NCI-H128 (cell line): ENCODE results near the gene SFPQ.
"Not testable (repeated sequence)": the region's sequence is repeated elsewhere in the genome, so short reads cannot be mapped to it uniquely, and the experiment has no call there.

Experiments used
- DNase-seq: peaks from one replicate; lab custom pipeline; 2025; ENCODE audit not compliant: unreplicated experiment; lab: John Stamatoyannopoulos, UW

SFPQ gene

DNA sequence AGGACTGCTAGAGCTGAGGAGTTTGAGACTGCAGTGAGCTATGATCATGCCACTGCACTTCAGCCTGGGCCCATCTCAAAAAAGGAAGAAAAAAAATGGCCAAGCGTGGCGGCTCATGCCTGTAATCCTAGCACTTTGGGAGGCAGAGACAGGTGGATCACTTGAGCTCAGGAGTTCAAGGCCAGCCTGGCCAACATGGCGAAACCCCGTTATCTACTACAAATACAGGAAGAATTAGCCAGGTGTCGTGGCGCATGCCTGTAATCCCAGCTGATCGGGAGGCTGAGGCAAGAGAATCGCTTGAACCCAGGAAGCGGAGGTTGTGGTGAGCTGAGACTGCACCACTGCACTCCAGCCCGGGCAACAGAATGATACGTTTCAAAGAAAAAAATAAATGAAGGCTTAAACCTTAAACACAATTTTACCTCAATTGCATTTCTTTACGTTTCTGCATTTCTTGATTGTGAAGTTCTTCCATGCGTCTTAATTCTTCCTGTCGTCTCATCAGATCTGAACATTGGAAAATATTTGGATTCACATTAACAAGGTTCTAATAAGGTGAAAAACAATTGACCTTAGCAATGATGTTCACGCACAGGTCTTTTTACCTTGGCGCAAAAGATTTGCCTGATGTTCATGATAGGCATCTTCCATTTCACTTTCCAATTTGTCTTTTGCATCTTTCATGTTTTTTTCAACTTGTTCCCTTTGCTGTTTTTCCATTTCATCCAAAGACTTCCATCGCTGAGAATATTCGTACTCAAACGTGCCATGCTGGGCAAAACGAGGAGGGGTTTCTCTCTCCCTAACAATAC is 4.2 kb downstream of the SFPQ start:
- DNase-seq, result no peak

DNA sequence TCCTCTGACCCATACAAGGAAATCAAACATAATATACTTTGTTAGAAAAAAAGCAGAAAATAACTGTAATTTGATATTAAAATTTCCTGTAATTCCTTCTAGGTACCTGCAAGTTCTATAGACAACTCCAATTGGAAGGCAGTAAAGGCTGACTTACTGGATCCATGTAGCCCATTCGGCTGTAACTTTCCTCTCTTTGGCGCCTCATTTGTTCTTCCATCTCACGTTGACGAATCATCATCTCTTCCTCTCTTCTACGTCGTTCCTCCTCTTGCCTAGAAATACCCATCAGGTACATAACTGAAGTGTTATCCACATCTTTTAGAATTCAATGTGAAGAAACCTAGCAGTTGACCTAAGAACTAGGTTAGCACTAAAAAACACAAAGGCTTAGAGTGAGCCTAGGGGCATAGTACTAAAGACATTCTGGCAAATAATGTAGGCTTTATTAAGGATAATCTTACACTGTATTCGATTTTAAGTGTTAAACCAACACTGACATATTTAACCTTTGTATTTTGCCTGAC is 5.1 kb downstream of the SFPQ start:
- no peak for DNase-seq

DNA sequence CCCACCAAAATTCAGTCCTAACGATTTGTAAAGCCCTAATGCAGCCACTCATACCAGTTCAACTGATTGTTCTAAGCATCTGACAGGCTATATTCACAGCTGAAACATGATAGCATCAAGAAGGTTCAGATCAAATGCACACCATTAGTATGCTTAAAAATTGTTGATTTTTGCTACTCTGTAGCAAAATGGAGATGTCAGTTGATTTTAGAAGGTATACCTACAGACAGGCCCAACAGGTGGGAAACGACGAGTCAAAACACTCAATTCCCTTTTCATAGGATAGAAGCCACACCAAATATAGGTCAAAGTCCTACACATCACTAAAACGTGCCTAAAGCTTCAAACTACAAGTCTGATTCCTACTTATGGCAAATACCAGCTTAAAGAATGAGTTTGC is 6.7 kb downstream of the SFPQ start:
- DNase-seq, result no peak

DNA sequence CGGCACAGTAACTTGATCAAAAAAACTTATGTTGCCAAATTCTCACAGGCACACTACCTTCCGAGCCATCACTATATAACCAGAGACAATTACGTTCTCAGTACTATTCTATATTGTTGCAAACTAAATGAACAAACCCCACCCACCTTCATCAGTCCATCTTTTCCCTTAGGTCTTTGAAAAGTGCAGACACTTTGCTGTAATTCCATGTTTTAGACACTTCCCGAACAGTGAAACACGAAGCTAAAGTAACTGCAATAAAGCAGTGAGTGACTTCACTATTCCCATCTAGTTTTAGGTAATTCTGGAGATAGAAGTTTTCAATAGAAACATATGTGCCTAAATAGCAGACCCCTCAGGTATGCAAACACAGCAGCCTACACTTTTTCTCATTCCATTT is 7.7 kb downstream of the SFPQ start:
- no peak for DNase-seq

DNA sequence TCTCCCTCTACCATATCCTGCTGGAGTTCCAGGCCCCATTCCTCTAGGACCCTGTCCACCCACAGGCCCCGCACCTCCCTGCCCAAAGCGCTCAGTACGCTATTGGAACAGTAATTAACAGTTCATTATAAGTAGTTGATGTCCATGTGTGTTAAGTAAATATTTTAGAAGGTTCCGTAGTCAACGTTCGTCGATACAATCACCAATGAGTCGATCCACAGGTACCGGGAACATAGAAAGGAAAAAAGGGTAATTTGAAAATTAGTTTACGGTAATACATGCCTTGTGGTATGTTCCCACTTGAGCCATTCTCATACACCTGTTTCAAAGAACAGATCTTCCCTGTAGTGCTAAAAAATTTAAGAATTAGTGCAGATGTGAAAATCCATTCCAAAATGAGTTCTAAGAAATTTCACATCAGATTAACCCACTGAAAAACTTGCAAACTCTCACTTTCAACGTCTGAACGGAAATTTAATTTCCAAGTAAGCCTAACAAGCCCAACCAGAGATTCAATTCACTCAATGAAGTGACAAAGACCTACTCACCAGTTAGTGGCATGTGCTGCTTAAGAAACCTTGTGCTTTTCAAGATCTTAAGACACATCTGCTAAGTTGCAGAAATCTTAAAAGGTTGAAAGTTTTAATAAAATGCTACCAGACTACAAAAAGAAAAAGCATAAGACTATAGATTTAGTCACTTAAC is 8.3 kb downstream of the SFPQ start:
- DNase-seq, result no peak

DNA sequence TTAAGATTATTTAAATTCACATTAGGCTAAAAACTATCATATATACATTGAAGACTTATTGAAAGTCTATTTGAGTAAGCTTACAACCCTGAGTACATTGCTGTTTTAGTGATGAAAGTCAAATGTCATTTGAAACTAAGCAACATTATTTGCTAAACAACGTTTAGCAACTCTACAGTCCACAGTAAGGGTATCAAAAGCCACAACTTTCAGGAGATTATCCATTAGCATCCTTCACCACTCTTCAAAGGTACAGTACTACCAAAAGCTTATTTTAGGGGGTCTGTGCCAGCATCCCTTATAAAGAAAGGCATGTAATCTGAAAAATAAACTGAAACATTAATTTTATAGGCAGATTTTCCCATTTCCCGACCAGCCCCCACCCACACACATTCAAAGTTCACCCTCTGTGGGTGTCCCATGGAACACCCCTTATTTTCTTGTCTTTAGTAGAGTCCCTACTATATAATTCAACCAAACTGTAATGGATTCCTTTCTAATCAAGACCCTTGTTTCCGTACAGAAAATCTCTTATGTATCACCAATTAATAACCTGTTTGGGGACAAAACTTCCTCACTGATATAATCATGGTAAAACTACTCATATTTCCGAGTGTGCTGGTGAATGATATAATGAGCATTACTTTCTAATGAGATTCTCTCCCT is 11.0 kb downstream of the SFPQ start:
- DNase-seq, result no peak

DNA sequence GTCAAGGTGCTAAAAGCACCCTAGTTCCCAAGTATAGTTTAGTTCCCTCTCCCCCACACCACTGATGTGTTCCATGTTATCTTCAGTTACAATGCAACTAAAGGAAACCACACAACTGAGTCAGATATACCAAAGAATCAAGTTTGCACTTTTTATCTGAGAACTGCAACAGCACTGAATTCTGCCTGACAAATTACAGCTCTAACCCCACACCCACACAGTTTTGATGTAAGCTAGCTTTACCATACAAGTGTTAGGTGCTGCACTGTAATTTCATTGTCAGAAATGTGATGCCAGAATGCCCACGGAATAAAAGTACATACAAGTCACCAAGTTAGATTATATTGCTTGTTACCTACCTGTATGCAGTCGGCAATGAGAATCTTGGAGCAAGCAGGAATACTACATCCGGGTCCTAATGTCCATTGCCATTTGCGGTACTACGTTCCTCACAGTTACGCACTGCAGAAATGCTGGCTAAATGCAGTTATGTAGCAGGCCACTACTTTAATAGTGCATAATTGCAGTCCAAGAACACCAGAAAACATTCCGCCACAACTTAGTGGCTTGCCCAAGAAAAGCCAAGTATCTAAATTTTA is 12.1 kb downstream of the SFPQ start:
- no peak for DNase-seq

DNA sequence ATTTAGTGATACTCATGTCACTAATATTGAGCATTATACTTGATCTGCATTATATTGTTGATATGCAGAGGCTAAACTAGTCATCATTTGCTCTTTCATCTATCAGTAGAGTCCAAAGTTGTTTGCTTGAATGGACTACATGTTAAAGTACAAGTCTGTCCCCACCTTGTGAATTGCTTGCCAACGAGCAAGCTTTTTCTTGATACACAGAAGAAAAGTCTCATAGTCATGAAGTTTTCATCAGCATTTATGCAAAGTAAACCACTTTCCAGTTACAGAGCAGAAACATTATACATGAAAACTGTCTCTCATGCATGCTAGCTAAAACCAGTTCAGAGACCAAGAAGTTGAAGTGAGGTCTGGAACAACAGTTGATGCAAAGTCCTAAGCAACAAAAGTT is 13.0 kb downstream of the SFPQ start:
- DNase-seq, result no peak

DNA sequence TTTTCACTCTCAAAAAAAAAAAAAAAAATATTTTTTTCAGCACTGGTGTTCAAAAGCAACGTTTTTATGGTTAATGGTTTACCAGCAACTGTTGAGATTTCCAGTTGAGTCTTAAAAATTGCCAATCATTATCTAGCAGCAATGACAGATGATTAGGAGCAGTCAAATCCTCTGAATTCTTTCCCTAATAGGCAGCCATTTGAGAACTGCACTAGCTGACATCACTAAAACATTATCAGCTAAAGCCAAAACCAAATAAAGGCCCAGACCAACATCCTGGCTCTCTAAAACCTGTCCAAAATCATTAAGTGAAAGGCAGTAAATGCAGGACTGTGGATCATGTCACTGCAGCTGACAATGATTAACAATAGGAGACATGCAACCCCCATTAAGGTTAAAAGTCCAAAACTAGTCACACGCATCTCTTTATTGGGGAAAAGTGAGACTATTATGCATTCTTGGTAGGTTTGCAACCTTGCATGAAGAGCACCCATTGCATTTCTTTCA is 14.0 kb downstream of the SFPQ start:
- DNase-seq, result no peak

DNA sequence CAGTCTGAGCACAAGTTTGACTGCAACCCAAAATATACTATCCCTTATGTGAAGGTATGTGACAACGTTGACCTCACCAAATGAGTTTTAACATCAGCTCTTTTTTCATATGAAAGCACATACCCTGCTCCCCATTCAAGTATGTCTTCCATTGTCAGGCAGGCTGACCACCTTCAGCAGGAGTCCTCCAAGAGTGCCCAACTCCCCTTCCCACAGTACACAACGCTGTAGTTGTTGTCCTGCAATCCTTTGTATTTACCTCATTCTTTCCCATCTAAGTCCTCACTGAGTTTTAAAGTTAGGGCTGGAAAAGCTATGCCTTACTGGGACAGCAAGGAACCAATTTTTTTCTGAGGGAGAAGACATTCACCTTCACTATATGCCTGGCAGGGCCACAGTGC is 14.7 kb downstream of the SFPQ start:
- no peak for DNase-seq

DNA sequence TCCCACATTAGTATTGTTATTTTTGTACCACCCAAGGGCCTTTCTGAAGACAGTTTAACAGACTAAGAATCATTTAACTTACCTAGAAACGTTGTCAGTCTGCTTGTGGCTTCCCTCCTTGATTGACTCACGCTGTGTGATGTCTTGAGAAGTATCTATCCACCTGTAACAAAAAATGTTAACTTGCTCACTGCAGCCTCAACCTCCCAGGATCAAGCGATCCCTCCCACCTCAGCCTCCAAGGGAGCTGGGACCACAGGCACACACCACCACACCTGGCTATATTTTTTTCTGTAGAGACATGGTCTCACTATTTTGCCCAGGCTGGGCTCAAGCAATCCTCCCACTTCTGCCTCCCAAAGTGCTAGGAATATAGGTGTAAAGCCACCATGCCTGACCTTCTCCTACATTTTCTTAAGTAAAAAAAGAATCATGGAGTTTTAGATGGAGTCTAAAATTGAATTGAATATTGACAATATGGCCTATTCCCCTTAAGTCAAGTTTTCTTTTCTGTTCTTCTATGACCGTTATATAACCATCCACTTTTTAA is 15.6 kb downstream of the SFPQ start:
- no peak for DNase-seq

DNA sequence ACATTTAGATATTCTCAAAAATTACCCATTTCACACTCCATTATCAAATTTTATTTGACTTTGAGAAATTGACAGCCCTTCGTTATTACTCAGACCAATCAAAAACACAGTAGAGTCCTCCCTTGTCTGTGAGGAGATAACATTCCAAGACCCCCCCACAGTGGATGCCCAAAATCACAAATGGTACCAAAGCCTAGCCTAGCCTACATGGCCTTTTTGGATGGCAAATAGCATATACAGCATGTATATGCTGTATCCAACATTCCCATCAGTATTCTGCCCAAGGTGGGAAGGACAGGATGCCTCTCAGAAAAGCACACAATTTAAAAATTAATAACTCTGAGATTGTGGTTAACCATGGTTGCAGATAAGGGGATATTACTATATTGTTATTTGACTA is 17.3 kb downstream of the SFPQ start:
- no peak for DNase-seq

DNA sequence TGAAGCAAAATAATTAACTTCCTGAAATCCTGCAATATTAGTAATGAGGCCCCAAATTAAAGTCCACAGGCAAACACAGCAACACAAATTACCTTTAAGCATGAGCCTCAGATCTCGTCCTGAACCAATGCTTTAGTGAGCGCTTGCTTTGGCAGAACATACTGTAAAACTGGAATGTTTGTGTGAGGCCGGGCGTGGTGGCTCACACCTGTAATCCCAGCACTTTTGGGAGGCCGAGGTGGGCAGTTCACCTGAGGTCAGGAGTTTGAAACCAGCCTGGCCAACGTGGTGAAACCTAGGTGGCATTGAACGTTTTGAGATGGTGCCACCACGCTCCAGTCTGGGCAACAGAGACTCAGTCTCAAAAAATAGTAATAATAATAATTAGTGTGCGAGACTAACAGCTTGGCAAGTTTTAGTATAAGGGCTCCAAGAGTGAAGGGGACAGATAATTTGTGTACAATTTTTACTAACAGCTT is 17.8 kb downstream of the SFPQ start:
- no peak for DNase-seq

DNA sequence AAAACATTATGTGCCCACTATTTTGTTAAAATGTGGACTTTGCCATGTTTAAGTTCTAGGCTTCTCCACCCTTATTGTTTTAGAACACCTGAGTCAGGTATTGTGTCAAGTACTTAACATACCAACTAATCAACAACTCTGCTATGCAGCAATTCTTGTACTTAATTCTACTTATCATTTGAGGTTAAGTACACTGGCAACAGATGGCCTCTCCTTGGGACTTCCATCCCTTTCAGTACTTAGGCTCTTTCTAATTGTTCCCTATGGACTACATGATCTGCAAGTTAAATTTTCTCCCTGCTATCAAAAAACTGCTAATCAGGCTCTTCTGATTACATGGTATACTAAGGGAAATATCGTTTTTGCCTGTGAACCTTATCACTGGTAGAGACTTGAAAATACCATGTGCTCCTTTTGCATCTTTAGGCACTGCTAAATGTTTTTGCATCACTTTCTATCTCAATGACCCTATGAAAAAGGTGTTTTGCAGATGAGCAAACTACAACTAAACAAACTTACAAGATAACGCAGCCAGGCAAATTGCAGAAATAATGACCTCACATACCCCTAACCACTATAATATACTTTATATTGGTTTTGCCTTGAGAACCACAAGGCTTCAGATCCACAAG is 18.9 kb downstream of the SFPQ start:
- DNase-seq, result no peak

DNA sequence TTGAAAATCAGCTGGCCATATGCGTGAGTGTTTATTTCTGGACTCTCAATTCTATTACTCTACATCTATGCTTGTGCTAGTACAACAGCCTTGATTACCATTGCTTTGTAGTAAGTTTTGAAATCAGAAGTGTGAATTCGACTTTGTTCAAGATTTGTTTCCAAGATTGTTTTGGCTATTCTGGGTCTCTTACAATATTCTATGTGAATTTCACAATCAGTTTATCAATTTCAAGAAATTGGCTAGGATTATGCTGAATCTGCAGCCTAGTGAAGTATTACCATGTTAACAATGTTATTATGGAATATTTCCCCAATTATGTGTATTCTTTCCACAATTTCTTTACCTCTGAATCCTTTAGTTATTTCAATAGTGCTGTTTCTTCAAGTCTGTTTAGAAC is 19.5 kb downstream of the SFPQ start:
- DNase-seq, result no peak

DNA sequence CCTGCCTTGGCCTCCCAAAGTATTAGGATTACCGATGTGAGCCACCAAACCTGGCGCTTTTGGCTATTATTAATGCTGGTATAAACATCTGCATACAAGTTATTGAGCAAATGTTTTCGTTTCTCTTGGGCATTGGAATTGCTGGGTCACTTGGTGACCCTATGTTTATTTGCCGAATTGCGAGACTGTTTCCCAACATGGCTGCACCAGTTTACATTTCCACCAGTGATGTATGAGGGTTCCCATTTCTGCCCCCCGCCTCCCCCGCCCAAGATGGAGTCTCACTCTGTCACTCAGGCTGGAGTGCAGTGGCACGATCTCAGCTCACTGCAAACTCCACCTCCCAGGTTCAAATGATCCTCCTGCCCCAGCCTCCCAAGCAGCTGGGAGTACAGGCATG is 20.9 kb downstream of the SFPQ start:
- DNase-seq, result no peak

DNA sequence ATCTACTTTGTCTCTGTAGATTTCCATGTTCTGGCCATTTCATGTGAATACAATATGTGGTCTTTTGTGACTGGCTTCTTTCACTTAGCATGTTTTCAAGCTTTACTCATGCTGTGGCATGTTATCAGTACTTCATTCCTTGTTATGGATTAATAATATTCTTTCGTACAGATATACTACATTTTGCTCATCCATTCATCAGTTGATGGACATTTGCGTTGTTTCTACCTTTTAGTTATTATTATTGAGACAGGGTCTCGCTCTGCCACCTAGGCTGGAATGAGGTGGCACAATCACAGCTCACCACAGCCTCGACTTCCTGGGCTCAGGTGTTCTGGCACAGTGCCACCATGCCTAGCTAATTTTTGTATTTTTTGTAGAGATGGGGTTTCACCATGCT is 21.4 kb downstream of the SFPQ start:
- no peak for DNase-seq

DNA sequence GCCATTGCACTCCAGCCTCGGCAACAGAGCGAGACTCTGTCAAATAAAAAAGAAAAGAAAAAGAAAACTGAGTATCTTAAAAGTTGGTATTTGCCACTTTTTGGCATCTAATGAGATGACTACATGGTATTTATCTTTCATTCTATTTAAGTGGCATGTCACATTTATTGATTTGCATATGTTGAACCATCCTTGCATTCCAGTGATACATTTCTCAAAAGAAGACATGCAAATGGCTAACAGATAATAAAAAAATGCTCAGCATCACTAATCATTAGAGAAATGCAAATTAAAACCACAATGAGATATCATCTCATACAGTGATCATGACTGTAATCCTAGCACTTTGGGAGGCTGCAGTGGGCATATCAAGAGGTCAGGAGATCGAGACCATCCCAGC is 28.1 kb downstream of the SFPQ start:
- no peak for DNase-seq

DNA sequence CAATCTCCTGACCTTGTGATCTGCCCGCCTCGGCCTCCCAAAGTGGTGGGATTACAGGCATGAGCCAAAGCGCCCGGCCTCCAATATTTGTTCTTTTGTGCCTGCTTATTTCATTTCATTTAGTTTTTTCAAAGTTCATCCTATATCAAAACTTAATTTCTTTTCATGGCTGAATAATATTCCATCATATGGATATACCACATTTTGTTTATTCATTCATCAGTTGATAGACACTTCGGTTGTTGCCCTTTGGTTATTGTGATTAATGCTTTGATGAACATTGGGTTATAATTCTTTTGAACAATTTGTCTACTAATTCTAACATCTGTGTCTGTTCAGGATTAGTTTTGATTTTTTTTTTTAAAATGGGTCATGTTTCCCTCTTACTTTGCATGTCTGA is 41.7 kb downstream of the SFPQ start:
- no peak for DNase-seq

DNA sequence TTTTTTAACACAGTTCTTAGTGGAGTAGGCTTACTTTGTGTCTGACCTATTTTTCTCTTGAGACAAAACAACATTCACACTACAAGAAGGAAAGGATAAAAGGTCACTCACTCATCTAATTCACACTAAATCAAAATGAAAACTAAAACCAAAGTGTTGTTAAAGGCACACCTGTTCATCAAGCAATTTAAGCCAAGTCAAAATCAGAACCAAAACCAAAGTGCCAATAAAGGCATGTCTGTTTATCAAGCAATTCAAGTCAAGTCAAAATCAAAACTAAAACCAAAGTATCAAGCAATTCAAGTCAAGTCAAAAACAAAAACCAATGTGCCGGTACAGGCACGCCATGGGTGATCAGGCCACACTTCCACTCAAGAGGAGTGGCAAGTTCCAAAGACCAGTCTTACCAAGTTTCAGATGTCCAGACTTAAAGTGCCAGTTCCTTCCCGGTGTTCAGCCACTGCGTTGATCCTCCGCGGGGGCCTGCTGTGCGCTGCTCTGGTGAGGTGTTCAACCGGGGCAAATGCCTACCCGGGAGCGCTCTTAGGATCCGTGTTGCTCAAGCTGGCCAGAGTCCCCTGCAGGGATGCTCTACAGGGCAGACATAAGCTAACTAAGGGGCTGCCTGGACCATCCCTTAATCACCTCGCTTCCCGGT is 46.9 kb downstream of the SFPQ start:
- not testable (repeated sequence) for DNase-seq
